ENCODE data around the gene AMY1C. TPM values are rescaled to one million over a fixed set of nuclear protein-coding genes. Genes with fewer than 3 reads are reported as not detected.
A peak's percentile ranks its signal among the peaks of the same experiment; 100 is the strongest.
"Not testable (repeated sequence)": the region's sequence is repeated elsewhere in the genome, so short reads cannot be mapped to it uniquely, and the experiment has no call there.

AMY1C gene
- total RNA-seq (not detected), polyA plus RNA-seq (not detected)
- long read RNA-seq, donor 1 = 0 reads
- long read RNA-seq, donor 2 = 0 reads
- long read RNA-seq, donor 3 = 0 reads

DNA sequence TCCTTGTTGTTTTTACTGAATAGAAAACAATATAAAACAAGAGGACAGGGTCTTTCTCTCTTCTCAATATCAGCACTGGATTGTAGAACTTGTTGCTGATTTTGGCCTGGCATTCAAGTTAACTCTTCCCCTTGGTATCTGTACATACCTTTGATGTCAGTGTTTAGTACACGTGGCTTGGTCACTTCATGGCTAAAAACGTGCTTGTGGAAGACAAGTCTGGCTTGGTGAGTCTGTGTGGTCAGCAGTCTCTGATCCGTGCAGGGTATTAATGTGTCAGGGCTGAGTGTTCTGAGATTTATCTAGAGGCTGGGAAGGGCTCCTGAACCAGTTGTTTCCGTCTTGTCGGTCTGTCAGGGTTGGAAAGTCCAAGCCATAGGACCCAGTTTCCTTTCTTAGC lies at the start of gene AMY1C:
TSS of gene AMY1C (plus strand) at position 301 of the 400 bp plus-strand sequence. CDS start 572 bp downstream, outside the sequence.
- ATAC-seq; intact Hi-C loops (cut with DNase I); H3K4me3 ChIP-seq; H3K27me3 ChIP-seq; H3K4me1 ChIP-seq; H3K27ac ChIP-seq; DNase-seq; H3K9me3 ChIP-seq; H3K36me3 ChIP-seq: not testable (repeated sequence)
- no CpG with 5 or more reads among the region's 5 CpGs for WGBS, 2 donors

DNA sequence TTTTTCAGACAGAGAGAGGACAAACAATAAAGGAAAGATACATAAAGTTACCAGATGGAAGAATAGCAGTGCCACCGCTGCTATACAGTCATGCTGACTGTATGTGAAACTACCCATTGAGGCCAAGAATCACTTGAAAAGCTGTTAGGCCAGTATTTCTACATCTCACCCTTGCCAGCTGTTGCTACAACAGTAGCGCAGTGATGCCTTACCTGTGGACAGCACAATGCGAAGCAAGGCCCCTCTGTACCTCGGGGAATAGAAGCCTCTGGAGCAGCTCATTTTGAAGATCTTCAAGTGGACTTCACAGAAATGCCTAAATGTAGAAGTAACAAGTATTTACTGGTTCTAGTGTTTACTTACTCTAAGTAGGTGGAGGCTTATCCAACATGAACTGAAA lies 49.0 kb upstream of the AMY1C start:
- H3K27ac ChIP-seq; H3K4me1 ChIP-seq; DNase-seq; H3K36me3 ChIP-seq; H3K4me3 ChIP-seq; ATAC-seq; intact Hi-C loops (cut with DNase I); H3K27me3 ChIP-seq; H3K9me3 ChIP-seq: not testable (repeated sequence)
- WGBS, 2 donors = no CpG with 5 or more reads among the region's 4 CpGs

DNA sequence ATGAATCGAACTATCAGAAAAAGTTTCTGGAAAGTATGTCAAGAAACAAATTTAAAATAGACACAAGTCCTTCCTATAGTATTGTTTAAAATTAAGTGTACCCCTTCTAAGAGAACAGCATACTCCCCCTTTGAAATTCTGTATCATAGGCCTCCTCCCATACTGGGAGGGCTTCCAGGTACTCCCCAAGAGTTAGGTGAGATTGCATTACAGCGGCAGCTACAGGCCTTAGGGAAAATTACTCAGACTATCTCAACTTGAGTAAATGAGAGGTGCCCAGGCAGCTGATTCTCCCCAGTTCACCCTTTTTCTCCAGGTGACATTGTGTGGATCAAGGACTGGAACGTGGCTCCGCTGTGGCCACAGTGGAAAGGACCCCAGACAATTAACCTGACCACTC lies 48.4 kb upstream of the AMY1C start:
- H3K27me3 ChIP-seq; ATAC-seq; H3K4me1 ChIP-seq; H3K36me3 ChIP-seq; H3K4me3 ChIP-seq; H3K9me3 ChIP-seq; DNase-seq; intact Hi-C loops (cut with DNase I); H3K27ac ChIP-seq: not testable (repeated sequence)
- WGBS, 2 donors = no CpG with 5 or more reads among the region's 4 CpGs

DNA sequence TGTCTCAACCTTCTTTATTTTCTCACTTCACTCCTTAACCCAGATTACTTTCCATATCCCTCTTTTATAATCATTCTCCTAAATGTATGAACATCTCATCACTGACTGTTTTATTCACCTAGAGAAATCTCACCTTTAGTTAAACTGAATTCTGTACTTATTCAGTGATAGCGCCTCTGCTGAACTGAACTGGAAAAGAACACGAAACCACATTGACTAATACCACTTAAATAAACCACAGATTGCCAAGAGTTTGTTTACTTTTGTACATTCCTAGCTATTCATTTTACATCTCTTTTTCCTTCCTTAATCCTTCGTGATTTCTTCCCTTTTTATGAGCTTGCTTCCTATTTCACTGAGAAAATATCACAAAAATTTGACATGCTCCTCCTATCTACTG lies 42.0 kb upstream of the AMY1C start:
- H3K27ac ChIP-seq; H3K9me3 ChIP-seq; intact Hi-C loops (cut with DNase I); H3K4me3 ChIP-seq; DNase-seq; H3K36me3 ChIP-seq; H3K4me1 ChIP-seq; ATAC-seq; H3K27me3 ChIP-seq: not testable (repeated sequence)
- WGBS, 2 donors = no CpG with 5 or more reads among the region's 3 CpGs

DNA sequence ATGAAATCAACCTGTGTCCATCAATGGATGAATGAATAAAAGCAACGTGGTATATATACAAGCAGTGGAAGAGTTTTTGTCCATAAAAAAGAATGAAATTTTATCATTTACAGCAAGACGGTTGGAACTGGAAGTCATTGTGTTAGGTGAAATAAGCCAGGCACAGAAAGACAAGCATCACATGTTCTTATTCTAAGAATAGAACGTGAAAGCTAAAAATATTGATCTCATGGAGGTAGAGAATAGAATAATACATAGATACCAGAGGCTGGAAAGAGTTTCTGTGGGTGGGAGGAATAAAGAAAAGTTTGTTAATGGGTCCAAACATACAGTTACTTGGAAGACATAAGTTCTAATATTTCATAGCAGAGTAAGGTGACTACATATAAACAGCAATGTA lies 39.3 kb upstream of the AMY1C start:
- H3K27me3 ChIP-seq; H3K36me3 ChIP-seq; DNase-seq; H3K27ac ChIP-seq; H3K4me1 ChIP-seq; intact Hi-C loops (cut with DNase I); H3K4me3 ChIP-seq; H3K9me3 ChIP-seq: not testable (repeated sequence)
- WGBS, 2 donors = no CpG with 5 or more reads among the region's 3 CpGs
- ATAC-seq = peak in 2 of 8 donors; percentile 51 to 63

DNA sequence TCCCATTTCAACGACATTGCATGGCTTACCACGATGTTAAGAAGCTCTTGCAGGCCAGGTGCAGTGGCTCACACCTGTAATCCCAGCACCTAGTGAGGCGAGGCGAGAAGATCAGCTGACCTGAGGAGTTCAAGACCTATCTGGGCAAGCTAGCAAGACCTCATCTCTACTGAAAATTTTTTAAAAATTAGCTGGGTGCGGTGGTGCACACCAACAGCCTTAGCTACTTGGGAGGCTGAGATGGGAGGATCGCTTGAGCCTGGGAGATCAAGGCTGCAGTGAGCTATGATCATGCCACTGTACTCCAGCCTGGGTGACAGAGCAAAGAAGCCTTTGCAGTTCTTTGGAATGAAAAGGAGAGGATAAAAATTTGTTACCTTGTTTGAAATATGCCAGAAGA lies 32.3 kb upstream of the AMY1C start:
- H3K27ac ChIP-seq; DNase-seq; ATAC-seq; H3K9me3 ChIP-seq; intact Hi-C loops (cut with DNase I); H3K4me1 ChIP-seq; H3K4me3 ChIP-seq; H3K27me3 ChIP-seq; H3K36me3 ChIP-seq: not testable (repeated sequence)
- WGBS, 2 donors = 66 to 98% methylated on average over 4 to 6 of the region's 6 CpGs

DNA sequence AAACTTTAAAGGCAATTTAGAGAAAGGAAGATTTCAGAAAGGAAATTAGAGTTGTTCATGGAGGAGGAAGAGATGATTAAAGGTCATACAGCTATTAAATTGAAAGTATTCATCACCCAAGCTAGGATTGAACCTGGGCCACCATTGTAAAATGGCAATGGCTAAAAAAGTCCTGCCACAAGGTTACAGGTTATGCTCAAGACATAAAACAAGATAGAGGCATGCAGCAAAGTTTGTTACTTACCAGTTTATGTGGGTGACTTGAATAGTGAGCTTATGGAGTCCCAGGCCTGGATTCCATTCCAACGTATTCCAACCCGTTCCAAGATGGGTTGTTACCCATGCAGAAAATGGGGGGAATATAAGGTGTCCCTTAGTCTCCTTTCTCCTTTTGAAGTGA lies 28.2 kb upstream of the AMY1C start:
- intact Hi-C loops (cut with DNase I); H3K27ac ChIP-seq; H3K9me3 ChIP-seq; DNase-seq; H3K36me3 ChIP-seq; H3K27me3 ChIP-seq; H3K4me1 ChIP-seq; H3K4me3 ChIP-seq; ATAC-seq: not testable (repeated sequence)
- WGBS, 2 donors = no CpG with 5 or more reads among the region's 2 CpGs

DNA sequence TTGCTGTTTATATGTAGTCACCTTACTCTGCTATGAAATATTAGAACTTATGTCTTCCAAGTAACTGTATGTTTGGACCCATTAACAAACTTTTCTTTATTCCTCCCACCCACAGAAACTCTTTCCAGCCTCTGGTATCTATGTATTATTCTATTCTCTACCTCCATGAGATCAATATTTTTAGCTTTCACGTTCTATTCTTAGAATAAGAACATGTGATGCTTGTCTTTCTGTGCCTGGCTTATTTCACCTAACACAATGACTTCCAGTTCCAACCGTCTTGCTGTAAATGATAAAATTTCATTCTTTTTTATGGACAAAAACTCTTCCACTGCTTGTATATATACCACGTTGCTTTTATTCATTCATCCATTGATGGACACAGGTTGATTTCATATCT lies 14.4 kb upstream of the AMY1C start:
- intact Hi-C loops (cut with DNase I); H3K27ac ChIP-seq; H3K27me3 ChIP-seq; H3K9me3 ChIP-seq; H3K4me1 ChIP-seq; H3K4me3 ChIP-seq; DNase-seq; H3K36me3 ChIP-seq: not testable (repeated sequence)
- ATAC-seq = peak in 1 of 8 donors; percentile 76
- no CpG with 5 or more reads among the region's 3 CpGs for WGBS, 2 donors

DNA sequence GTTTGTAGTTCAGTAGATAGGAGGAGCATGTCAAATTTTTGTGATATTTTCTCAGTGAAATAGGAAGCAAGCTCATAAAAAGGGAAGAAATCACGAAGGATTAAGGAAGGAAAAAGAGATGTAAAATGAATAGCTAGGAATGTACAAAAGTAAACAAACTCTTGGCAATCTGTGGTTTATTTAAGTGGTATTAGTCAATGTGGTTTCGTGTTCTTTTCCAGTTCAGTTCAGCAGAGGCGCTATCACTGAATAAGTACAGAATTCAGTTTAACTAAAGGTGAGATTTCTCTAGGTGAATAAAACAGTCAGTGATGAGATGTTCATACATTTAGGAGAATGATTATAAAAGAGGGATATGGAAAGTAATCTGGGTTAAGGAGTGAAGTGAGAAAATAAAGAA lies 11.7 kb upstream of the AMY1C start:
- WGBS, 2 donors = no CpG with 5 or more reads among the region's 3 CpGs
- H3K27ac ChIP-seq; H3K9me3 ChIP-seq; ATAC-seq; H3K27me3 ChIP-seq; H3K4me1 ChIP-seq; H3K36me3 ChIP-seq; DNase-seq; intact Hi-C loops (cut with DNase I); H3K4me3 ChIP-seq: not testable (repeated sequence)

DNA sequence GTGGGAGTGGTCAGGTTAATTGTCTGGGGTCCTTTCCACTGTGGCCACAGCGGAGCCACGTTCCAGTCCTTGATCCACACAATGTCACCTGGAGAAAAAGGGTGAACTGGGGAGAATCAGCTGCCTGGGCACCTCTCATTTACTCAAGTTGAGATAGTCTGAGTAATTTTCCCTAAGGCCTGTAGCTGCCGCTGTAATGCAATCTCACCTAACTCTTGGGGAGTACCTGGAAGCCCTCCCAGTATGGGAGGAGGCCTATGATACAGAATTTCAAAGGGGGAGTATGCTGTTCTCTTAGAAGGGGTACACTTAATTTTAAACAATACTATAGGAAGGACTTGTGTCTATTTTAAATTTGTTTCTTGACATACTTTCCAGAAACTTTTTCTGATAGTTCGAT lies 5.2 kb upstream of the AMY1C start:
- H3K27ac ChIP-seq; H3K4me1 ChIP-seq; ATAC-seq; H3K36me3 ChIP-seq; intact Hi-C loops (cut with DNase I); H3K9me3 ChIP-seq; DNase-seq; H3K4me3 ChIP-seq; H3K27me3 ChIP-seq: not testable (repeated sequence)
- no CpG with 5 or more reads among the region's 4 CpGs for WGBS, 2 donors

DNA sequence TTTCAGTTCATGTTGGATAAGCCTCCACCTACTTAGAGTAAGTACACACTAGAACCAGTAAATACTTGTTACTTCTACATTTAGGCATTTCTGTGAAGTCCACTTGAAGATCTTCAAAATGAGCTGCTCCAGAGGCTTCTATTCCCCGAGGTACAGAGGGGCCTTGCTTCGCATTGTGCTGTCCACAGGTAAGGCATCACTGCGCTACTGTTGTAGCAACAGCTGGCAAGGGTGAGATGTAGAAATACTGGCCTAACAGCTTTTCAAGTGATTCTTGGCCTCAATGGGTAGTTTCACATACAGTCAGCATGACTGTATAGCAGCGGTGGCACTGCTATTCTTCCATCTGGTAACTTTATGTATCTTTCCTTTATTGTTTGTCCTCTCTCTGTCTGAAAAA lies 4.7 kb upstream of the AMY1C start:
- ATAC-seq; H3K27me3 ChIP-seq; H3K4me1 ChIP-seq; DNase-seq; H3K27ac ChIP-seq; H3K4me3 ChIP-seq; H3K36me3 ChIP-seq; H3K9me3 ChIP-seq; intact Hi-C loops (cut with DNase I): not testable (repeated sequence)
- WGBS, 2 donors = no CpG with 5 or more reads among the region's 4 CpGs

DNA sequence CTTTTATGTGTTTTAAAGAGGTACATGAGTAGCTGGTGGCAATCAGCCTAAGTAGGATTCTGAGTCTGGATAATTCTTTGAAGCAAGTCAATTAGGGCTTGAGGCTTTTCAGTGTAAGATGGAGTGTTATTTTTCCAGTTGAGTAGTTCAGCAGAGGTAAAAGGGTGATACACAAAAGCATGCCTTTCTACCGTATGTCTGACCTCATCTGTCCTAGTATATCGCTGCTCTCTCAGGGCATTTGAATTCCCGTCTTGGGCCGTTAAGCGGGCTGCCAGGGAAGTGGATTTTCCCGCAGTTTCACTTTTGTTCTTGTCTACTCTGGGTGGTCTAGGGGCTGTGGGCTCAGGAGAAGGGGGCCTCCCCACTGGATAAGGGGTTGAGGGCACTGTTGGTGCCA lies 1.4 kb upstream of the AMY1C start:
- peak in 1 of 8 donors; percentile 9 for ATAC-seq
- H3K4me3 ChIP-seq; DNase-seq; H3K27me3 ChIP-seq; intact Hi-C loops (cut with DNase I); H3K36me3 ChIP-seq; H3K27ac ChIP-seq; H3K4me1 ChIP-seq; H3K9me3 ChIP-seq: not testable (repeated sequence)
- no CpG with 5 or more reads among the region's 6 CpGs for WGBS, 2 donors
